GM13976 (cell line): Measurements from ENCODE around the gene SLC4A5.

Experiments
- DNase-seq: peaks from one replicate; pipeline ENCODE4 v3.0.0; 2012; ENCODE audit warnings: low spot score
- CTCF ChIP-seq: IDR thresholded peaks from 2 replicates; pipeline ENCODE4 v1.5.1; 2012; ENCODE audit warnings: borderline replicate concordance, mild to moderate bottlenecking; ENCODE audit not compliant: insufficient read depth; ENCODE audit errors: extremely low read depth, missing control alignments, control extremely low read depth
- in situ Hi-C: fragments of 300-500 bp; cut with MboI; formaldehyde crosslinking; loops from one replicate; pipeline ENCODE4 v1.12.0; 2022; ENCODE audit warnings: low sequenced_read_pairs, mixed read lengths, inconsistent platforms; ENCODE audit not compliant: unreplicated experiment

SLC4A5 gene

GRCh38 chr2:74228772-74229171, 114.4 kb downstream of the SLC4A5 start:
- no peak for DNase-seq
- no peak for TF ChIP-seq CTCF
- in situ Hi-C loops: no loop called here

DNA sequence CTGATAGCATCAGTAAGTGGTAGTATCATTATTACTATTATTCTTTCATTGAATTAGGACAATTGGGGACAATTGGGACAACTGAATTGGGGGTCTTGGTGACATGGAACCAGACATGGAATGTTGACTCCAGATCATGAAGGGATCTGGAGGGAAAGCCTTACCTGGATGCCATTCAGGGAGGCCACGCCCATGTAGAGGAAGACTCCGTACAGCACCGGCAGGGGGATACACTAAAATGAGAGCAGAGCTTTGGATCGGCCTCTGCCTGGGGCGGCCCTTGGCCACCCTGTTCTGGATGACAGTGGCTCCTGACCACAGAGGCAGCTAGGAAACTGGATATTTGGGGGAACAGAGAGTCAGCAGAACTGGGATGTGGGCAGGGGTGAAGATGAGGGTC, 115.6 kb downstream of the SLC4A5 start:
- TF ChIP-seq CTCF: no peak
- DNase-seq: no peak
- in situ Hi-C loops: no loop called here

- no peak for DNase-seq
- no peak for TF ChIP-seq CTCF
- in situ Hi-C loops: no loop called here
Observed at GRCh38 chr2:74226648-74227213, 116.5 kb downstream of the SLC4A5 start.

DNA sequence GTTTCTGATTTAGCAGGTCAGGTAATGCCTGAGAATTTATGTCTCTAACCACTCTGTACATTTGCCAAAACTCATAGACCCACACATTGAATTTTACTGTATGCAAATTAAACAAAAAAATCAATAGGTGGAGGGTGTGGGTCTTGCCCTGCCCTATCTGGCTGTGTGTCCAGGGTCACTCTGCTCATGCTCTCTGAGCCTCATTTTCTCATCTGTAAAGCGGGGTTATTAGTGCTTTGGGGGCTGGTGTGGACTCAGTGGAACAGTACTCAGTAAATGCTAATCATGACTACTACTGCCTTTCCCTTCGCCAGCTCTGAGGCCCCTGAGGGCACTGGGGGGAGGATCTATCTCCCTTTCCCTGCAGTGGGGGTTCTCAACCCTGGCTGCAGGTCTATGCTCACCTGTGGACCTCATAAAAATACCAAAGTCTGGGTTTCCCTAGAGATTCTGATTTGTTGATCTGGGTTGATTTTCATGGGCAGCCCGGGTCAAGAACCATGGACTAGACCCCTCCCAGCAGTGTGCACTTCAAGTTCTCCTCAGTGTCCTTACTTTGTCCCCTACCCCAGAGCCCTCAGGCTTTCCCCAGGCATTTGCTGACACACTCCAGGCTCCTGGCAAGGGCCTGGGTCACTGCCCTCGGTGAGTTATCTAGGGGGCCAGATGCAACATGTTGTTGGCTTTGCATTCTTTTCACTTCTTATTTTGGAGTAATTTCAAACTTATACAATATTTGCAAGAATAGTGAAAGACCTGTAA, 117.3 kb downstream of the SLC4A5 start:
- no peak for TF ChIP-seq CTCF
- no peak for DNase-seq
- in situ Hi-C loops: no loop called here

DNA sequence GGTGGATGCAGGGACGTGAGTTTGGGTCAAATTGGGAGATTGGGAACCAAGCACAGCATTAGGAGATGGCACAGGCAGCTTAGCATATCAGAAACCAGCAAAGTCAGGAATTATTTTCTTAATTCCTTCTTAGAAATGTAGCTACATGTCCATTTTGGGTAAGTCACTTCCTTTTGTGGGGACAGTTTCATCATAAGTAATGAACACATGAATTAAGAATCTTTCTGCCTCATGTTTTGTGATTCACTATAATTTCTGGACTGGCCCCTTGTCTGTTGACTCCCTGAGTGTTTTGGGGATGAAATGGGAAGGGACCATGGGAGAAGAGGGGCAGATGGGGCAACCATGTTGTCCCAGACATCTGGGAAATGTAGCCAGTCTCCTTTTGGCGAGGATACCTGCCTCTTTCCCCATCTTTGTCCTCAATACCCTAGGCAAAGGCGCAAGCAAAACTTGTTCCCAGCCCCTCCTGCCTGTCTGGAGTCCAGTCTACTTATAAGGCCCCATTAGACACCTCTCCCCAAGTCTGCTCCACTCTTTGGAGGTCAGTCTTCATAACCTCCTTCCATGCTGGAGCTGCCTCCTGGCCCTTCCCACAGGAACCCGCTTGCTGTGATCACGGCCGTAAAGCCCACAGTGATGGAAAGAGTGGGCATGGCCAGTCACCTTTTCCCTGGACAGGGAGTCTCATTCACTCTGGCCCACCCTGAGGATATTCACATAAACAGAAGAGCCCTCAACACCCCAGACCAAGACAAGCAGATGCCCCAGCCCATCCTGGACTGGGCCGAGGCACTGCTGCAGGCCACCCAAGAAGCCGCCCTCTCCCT, 119.1 kb downstream of the SLC4A5 start:
- in situ Hi-C loops: no loop called here
- no peak for TF ChIP-seq CTCF
- no peak for DNase-seq

DNA sequence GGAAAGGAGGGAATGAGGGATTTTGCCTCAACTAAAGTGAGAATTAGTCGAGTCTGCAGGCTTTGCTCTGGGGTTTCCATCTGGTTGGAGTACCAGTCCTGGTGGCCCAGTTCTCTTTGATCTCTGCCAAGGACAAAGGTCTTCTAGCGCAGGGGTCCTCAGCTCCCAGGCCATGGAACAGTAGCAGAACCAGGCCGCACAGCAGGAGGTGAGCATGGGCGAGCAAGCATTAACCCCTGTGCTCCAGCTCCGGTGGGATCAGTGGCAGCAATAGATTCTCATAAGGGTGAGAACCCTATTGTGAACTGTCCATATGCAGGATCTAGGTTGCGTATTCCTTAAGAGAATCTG, 120.9 kb downstream of the SLC4A5 start:
- no peak for TF ChIP-seq CTCF
- in situ Hi-C loops: no loop called here
- no peak for DNase-seq
